ENCODE data around the gene PTPA.

GRCh38 chr9:129151469-129151868 is 40.3 kb downstream of the PTPA start:
- TF ChIP-seq EZH2 (IDR thresholded peaks at IDR 0.05; ENCODE audit: borderline replicate concordance, control insufficient read depth, low read depth, low read length) (no peak), ZBTB33 (IDR thresholded peaks at IDR 0.05) (no peak)
